ENCODE data around the gene TLR1. TPM values are rescaled to one million over a fixed set of nuclear protein-coding genes. Genes with fewer than 3 reads are reported as not detected.

Gene TLR1
- polyA plus RNA-seq, 5 donors, result 2.2 to 6.6 (median 4.9) TPM

Other genes with a start within 250 kb of the TLR1 start
- gene KLF3, start 140.6 kb downstream of the TLR1 start, polyA plus RNA-seq (ENCODE audit: insufficient read depth in 1 of 5, insufficient read length in 5 of 5, low replicate concordance in 1 of 5), result 10 to 100 TPM; 36.7 to 55.5 (median 45.9) TPM
- 1 to 10 TPM in 2 of 5 donors, under 1 TPM in 3; 0.75 to 1.1 (median 0.96) TPM for gene TLR10, start 21.8 kb downstream of the TLR1 start, polyA plus RNA-seq (ENCODE audit: insufficient read depth in 1 of 5, insufficient read length in 5 of 5, low replicate concordance in 1 of 5)
- gene TLR6, start 52.0 kb upstream of the TLR1 start, polyA plus RNA-seq (ENCODE audit: insufficient read depth in 1 of 5, insufficient read length in 5 of 5, low replicate concordance in 1 of 5), result 1 to 10 TPM in 4 of 5 donors, under 1 TPM in 1; 0.92 to 1.8 (median 1.5) TPM
- gene FAM114A1, start 63.0 kb upstream of the TLR1 start, polyA plus RNA-seq (ENCODE audit: insufficient read depth in 1 of 5, insufficient read length in 5 of 5, low replicate concordance in 1 of 5), result 10 to 100 TPM; 47.1 to 69.2 (median 54.2) TPM
- gene TMEM156, start 227.6 kb upstream of the TLR1 start, polyA plus RNA-seq (ENCODE audit: insufficient read depth in 1 of 5, insufficient read length in 5 of 5, low replicate concordance in 1 of 5), result under 1 TPM; 0.23 to 0.98 (median 0.63) TPM